ENCODE data around the gene MCTP2. TPM values are rescaled to one million over a fixed set of nuclear protein-coding genes. Genes with fewer than 3 reads are reported as not detected.

The MCTP2 gene
- total and polyA plus RNA-seq, 9 of the 15 experiments (the other 6 are each of a cell fraction or from before 2014, with no cell fraction given), result 0.07 TPM; not detected in 8

DNA sequence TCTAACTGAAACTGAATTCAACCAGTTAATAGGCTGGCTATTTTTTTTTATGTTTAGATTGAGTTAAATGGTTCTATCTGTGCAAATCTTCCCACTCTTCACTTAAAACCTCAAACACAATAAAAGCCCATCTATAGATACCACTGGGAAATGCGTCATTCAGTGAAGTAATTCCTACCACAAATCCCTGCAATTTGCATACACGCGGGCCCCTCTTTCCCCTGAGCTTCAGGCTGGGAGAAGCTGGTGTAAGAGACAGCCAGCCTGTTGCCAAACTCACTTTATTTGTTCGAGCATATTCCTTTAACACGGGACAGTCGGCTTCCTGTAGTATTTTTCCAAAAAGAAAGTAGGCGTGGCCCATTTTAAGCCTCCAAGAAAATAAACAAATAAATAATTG is 26.0 kb upstream of the MCTP2 start:
- no peak for ATAC-seq
- DNase-seq (ENCODE audit: extremely low read depth in 1 of 4, low spot score in 3 of 4), result no peak
- in situ Hi-C loops (cut with MboI), result no loop called here

More for the DNA sequence above, 26.0 kb upstream of the MCTP2 start:
- TF ChIP-seq NR4A1 (CRISPR knock-in tag; IDR thresholded peaks at IDR 0.05) (no peak), NR4A1 (tag; IDR thresholded peaks at IDR 0.05) (no peak), ZNF436 (CRISPR knock-in tag; IDR thresholded peaks at IDR 0.05) (no peak), SIN3A (IDR thresholded peaks at IDR 0.05; ENCODE audit: borderline replicate concordance in 2 of 2, control insufficient read depth in 1 of 2, low read depth in 2 of 2, low read length in 2 of 2) (no peak), KAT2B (IDR thresholded peaks at IDR 0.05; ENCODE audit: low read depth, low read length) (no peak), SNRNP70 (optimal IDR thresholded peaks at IDR 0.05; ENCODE audit: low read depth, low read length) (no peak), ZNF165 (CRISPR knock-in tag; IDR thresholded peaks at IDR 0.05; ENCODE audit: borderline replicate concordance) (no peak), MYBL2 (IDR thresholded peaks at IDR 0.05; ENCODE audit: low read depth) (no peak), MYBL2 (CRISPR knock-in tag; IDR thresholded peaks at IDR 0.05; ENCODE audit: borderline replicate concordance) (no peak), NONO (IDR thresholded peaks at IDR 0.05; ENCODE audit: low read depth in 2 of 2, low read length in 1 of 2) (no peak), SMARCC2 (IDR thresholded peaks at IDR 0.05; ENCODE audit: low read depth) (no peak), HNRNPL (IDR thresholded peaks at IDR 0.05; ENCODE audit: low read depth, low read length) (no peak), ZNF140 (CRISPR knock-in tag; IDR thresholded peaks at IDR 0.05) (no peak), CBX8 (IDR thresholded peaks at IDR 0.05; ENCODE audit: borderline replicate concordance, extremely low read depth, low read depth, low read length, poor library complexity, severe bottlenecking) (no peak), WHSC1 (IDR thresholded peaks at IDR 0.05; ENCODE audit: low read length) (no peak), HDGF (IDR thresholded peaks at IDR 0.05) (no peak), ZNF239 (CRISPR knock-in tag; IDR thresholded peaks at IDR 0.05) (no peak), ZNF644 (tag; IDR thresholded peaks at IDR 0.05; ENCODE audit: low read depth) (no peak)
- TF ChIP-seq, protein P1, sequence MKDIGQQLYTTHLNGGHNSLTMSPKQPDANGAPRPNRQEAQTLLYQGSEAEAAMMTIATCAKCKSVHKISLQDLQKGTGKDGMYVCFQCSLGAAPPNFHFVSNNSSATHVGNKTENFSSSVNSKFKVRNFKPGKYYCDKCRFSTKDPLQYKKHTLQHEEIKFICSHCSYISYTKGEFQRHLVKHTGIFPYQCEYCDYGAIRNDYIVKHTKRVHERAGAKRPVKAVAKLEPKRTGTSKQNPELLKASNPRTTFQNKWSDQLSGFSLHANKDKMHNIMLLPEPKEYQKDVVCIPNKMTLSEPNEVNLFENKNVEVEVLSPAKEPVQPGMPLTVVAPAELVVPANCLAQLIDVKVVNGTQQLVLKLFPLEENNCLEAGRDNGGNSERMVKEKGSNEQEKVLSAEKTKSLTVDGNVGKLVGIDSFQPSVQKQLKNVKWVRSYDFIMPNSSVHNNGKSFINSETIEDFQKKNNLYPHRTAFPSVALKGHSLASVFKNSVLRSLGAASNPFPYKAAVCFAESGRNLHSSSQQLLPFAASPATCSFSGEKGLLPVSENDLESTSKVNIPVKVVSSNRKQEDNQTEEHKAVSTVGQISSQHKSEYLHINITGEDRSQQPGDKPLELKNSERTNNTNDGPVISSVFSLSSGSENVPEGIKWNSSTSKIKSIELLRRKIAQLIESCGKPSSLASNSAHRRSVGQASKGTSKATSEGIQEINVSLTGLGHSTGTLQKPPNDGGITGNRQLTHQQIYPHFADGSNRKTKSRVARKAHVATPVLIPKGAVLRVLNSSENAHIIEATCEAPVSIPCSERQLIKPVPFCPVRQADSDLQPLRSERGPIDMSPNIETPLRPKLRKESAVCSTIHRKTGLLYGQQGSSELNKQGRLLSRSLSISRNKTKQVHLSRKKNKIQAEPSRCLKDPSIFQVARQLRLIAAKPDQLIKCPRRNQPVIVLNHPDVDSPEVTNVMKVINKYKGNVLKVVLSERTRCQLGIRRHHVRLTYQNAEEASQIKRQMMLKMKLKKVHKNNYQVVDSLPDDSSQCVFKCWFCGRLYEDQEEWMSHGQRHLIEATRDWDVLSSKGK (CRISPR knock-in tag; IDR thresholded peaks at IDR 0.05), result no peak
- TF ChIP-seq, protein P2, sequence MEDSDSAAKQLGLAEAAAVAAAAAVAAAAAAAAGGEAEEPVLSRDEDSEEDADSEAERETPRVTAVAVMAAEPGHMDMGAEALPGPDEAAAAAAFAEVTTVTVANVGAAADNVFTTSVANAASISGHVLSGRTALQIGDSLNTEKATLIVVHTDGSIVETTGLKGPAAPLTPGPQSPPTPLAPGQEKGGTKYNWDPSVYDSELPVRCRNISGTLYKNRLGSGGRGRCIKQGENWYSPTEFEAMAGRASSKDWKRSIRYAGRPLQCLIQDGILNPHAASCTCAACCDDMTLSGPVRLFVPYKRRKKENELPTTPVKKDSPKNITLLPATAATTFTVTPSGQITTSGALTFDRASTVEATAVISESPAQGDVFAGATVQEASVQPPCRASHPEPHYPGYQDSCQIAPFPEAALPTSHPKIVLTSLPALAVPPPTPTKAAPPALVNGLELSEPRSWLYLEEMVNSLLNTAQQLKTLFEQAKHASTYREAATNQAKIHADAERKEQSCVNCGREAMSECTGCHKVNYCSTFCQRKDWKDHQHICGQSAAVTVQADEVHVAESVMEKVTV (CRISPR knock-in tag; IDR thresholded peaks at IDR 0.05), result no peak
- ChIA-PET CTCF (ENCODE audit: low intra/inter-chr PET ratio) (no interaction called here), POLR2A (no interaction called here)
- Histone ChIP-seq H4K20me1 (replicated peaks; ENCODE audit: control insufficient read depth, insufficient read depth, low read length) (no peaks in the 10 kb centered on the region), H3K36me3 (ENCODE audit: control insufficient read depth, insufficient read depth, low read length) (no peaks in the 10 kb centered on the region), H3K4me2 (ENCODE audit: insufficient read depth, low read length) (no peak overlapping the region), H3K4me3 (no peak overlapping the region), H3K4me1 (replicated peaks in 1 of 2; ENCODE audit: control insufficient read depth in 2 of 2, insufficient read depth in 2 of 2, low read length in 2 of 2) (no peaks in the 10 kb centered on the region), H2AFZ (ENCODE audit: low read depth, low read length) (no peak overlapping the region), H3K9me1 (ENCODE audit: control insufficient read depth, insufficient read depth, low read length) (no peaks in the 10 kb centered on the region), H3K27ac (ENCODE audit: extremely low read depth, low read depth, low read length) (no peak overlapping the region), H3K9me3 (replicated peaks; ENCODE audit: control insufficient read depth, insufficient read depth, low read depth, low read length) (no peaks in the 10 kb centered on the region), H3K79me2 (ENCODE audit: control insufficient read depth, insufficient read depth, low read length) (no peaks in the 10 kb centered on the region), H3K9ac (ENCODE audit: insufficient read depth in 1 of 2, low read depth in 2 of 2, low read length in 2 of 2) (no peak overlapping the region), H3K27me3 (ENCODE audit: control insufficient read depth in 2 of 2, insufficient read depth in 2 of 2, low read length in 2 of 2) (no peaks in the 10 kb centered on the region)
- no TSS peak for BruUV-seq (replicated peaks)
- no peak for FAIRE-seq
- intact Hi-C loops (cut with micrococcal nuclease), result no loop called here
- WGBS (ENCODE audit: insufficient coverage, low coverage, missing lambda C conversion rate), result 1% methylated on average over 7 of the region's 7 CpGs

All from K562 (cell line).